Measurements from ENCODE around the gene AKAP9. TPM values are rescaled to one million over a fixed set of nuclear protein-coding genes. Genes with fewer than 3 reads are reported as not detected.
A peak's percentile ranks its signal among the peaks of the same experiment; 100 is the strongest.

AKAP9 gene
- total and polyA plus RNA-seq, 2 donors (not counting 3 experiments of a cell fraction or from before 2014, with no cell fraction given): 9.5 to 51.6 TPM

GRCh38 chr7:92133133-92133736 lies 192.6 kb downstream of the AKAP9 start:
- Histone ChIP-seq H3K9me3 (replicated peaks; ENCODE audit: control insufficient read depth, insufficient read depth, low read length) (no peaks in the 10 kb centered on the region), H2AFZ (ENCODE audit: low read depth, low read length) (peak overlapping the region; percentile 97), H3K9ac (replicated peaks; ENCODE audit: extremely low read depth, insufficient read depth, low read length) (peak overlapping the region; percentile 95), H3K79me2 (ENCODE audit: control insufficient read depth, insufficient read depth, low read length) (peaks cover 52% of the 10 kb centered on the region), H3K27me3 (ENCODE audit: control insufficient read depth in 2 of 2, insufficient read depth in 2 of 2, low read length in 2 of 2) (no peaks in the 10 kb centered on the region), H3K36me3 (ENCODE audit: control insufficient read depth in 2 of 2, extremely low read depth in 1 of 2, insufficient read depth in 2 of 2, low read length in 2 of 2) (peaks cover 0 to 8% of the 10 kb centered on the region in 2 experiments), H3K4me1 (ENCODE audit: control insufficient read depth, extremely low read depth, insufficient read depth, low read length) (peaks cover 18% of the 10 kb centered on the region), H3K9me1 (replicated peaks; ENCODE audit: control insufficient read depth, extremely low read depth, insufficient read depth, low read length) (no peaks in the 10 kb centered on the region), H3K4me3 (replicated peaks in 1 of 3; ENCODE audit: insufficient read depth in 1 of 3, low read depth in 1 of 3, low read length in 3 of 3) (peak overlapping the region; percentile 77 to 84 (median 81)), H3K4me2 (ENCODE audit: insufficient read depth, low read length) (peak overlapping the region; percentile 95), H3K27ac (ENCODE audit: insufficient read depth, low read depth, low read length) (no peak overlapping the region), H4K20me1 (replicated peaks; ENCODE audit: control insufficient read depth, extremely low read depth, insufficient read depth, low read length) (no peaks in the 10 kb centered on the region)
- peak; percentile 7 for DNase-seq (ENCODE audit: low read depth, low spot score)
- ChIA-PET CTCF (interaction anchor here (0.8 to 2.3 kb wide), 7 partner anchors 9 to 328 kb away, joined by 3 to 16 read pairs (median 5); partner anchors contain the start of genes GATAD1 and LRRD1), POLR2A (no interaction called here)
- dilution Hi-C loops (cut with MboI; ENCODE audit: extremely low pct_ligation_motif_present, low sequenced_read_pairs): no loop called here
- intact Hi-C loops (cut with micrococcal nuclease): loop anchor here (10.0 kb wide), 1 partner anchor 112 kb away; the partner anchor contains the start of genes ANKIB1 and KRIT1
- TF ChIP-seq POLR2A (IDR thresholded peaks at IDR 0.05; ENCODE audit: low read depth, low read length) (no peak), FOS (IDR thresholded peaks at IDR 0.05; ENCODE audit: borderline replicate concordance, insufficient read depth, low read length) (no peak), EZH2 (IDR thresholded peaks at IDR 0.05; ENCODE audit: borderline replicate concordance, low read depth, low read length, severe bottlenecking) (no peak), MYC (IDR thresholded peaks at IDR 0.05; ENCODE audit: low read depth, low read length) (no peak), JUN (IDR thresholded peaks at IDR 0.05; ENCODE audit: borderline replicate concordance, insufficient read depth, insufficient read length, low read depth) (no peak), GATA2 (IDR thresholded peaks at IDR 0.05; ENCODE audit: insufficient read depth, insufficient read length, low read depth, low read length) (no peak), POLR2AphosphoS5 (IDR thresholded peaks at IDR 0.05; ENCODE audit: insufficient read depth, low read depth, low read length) (no peak), MAX (IDR thresholded peaks at IDR 0.05; ENCODE audit: insufficient read depth, insufficient read length) (no peak)
- TF ChIP-seq, protein P1, sequence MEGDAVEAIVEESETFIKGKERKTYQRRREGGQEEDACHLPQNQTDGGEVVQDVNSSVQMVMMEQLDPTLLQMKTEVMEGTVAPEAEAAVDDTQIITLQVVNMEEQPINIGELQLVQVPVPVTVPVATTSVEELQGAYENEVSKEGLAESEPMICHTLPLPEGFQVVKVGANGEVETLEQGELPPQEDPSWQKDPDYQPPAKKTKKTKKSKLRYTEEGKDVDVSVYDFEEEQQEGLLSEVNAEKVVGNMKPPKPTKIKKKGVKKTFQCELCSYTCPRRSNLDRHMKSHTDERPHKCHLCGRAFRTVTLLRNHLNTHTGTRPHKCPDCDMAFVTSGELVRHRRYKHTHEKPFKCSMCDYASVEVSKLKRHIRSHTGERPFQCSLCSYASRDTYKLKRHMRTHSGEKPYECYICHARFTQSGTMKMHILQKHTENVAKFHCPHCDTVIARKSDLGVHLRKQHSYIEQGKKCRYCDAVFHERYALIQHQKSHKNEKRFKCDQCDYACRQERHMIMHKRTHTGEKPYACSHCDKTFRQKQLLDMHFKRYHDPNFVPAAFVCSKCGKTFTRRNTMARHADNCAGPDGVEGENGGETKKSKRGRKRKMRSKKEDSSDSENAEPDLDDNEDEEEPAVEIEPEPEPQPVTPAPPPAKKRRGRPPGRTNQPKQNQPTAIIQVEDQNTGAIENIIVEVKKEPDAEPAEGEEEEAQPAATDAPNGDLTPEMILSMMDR (IDR thresholded peaks at IDR 0.05; ENCODE audit: extremely low read depth in 1 of 2, insufficient read depth in 1 of 2, low read depth in 1 of 2, low read length in 2 of 2): no peak
- BruUV-seq (replicated peaks): no TSS peak
- peak; percentile 47 for FAIRE-seq

Measured in endothelial cell of umbilical vein (primary cell).